Right lobe of liver (tissue), 6 donors: ENCODE measurements around the gene CIDEB. TPM values are rescaled to one million over a fixed set of nuclear protein-coding genes. Genes with fewer than 3 reads are reported as not detected.

Experiments used
- ATAC-seq, 4 donors: fragments of 200-7000 bp; cut with Tn5 transposase; one replicate each; pipeline ENCODE4 v1.9.1; 2020; ENCODE audit warnings: mild to moderate bottlenecking in 4 of 4, moderate library complexity in 4 of 4
- DNase-seq, 3 donors: peaks; one replicate each; pipeline ENCODE4 v3.0.0-alpha.2; 2020
- H3K27ac ChIP-seq, 3 donors: fragments of 200-600 bp; one replicate each; pipeline ENCODE4 v1.8.0; 2022
- H3K27me3 ChIP-seq, 2 donors: fragments of 200-600 bp; one replicate each; pipeline ENCODE4 v1.8.0; 2022
- H3K36me3 ChIP-seq, 4 donors: fragments of 200-600 bp; sonication (generic) in 1 of 4; one replicate each; pipeline versions ENCODE4 v1.5.1 to v1.8.0; 2017 to 2022; ENCODE audit warnings: control low read depth in 1 of 4
- H3K4me1 ChIP-seq, 4 donors: fragments of 200-600 bp; sonication (generic) in 1 of 4; one replicate each; pipeline versions ENCODE4 v1.5.1 to v1.8.0; 2017 to 2022; ENCODE audit warnings: control low read depth in 1 of 4
- H3K4me3 ChIP-seq, 3 donors: fragments of 200-600 bp; one replicate each; pipeline ENCODE4 v1.8.0; 2022
- H3K9me3 ChIP-seq, 4 donors: fragments of 200-600 bp; sonication (generic) in 1 of 4; one replicate each; pipeline versions ENCODE4 v1.5.1 to v1.8.0; 2017 to 2022; ENCODE audit warnings: control low read depth in 1 of 4
- CTCF ChIP-seq, 4 donors: fragments of 200-600 bp in 3 of 4; fragments of 450-650 bp in 1 of 4; IDR thresholded peaks; one replicate each; pipeline versions ENCODE4 v1.5.1 to v1.8.0; 2016 to 2022; ENCODE audit warnings: antibody characterized with exemption in 4 of 4, mild to moderate bottlenecking in 2 of 4
- POLR2A ChIP-seq: fragments of 450-650 bp; IDR thresholded peaks from one replicate; pipeline ENCODE4 v1.6.1; 2017; ENCODE audit warnings: antibody characterized with exemption, mild to moderate bottlenecking
- WGBS: methylation state at CpG from one replicate; pipeline ENCODE4 v1.1.6; 2018; ENCODE audit warnings: low coverage, low lambda C conversion rate; ENCODE audit not compliant: insufficient coverage; ENCODE audit errors: missing lambda C conversion rate; 5-methylcytosine and 5-hydroxymethylcytosine counted together
- intact Hi-C, 2 donors: fragments of 100-400 bp; cut with DNase I; formaldehyde crosslinking; loops; one replicate each; pipeline versions ENCODE4 v1.11.2 to v1.14.1; 2022
- total RNA-seq, 6 experiments: library from RNA; depleted of rRNA in 2 of 6; stranded (reverse); fragments of >200 nt in 2 of 6; fragmentation: NEBNext Ultra II Directional in 3 of 6; extraction: Animal tissue kit (Norgen Biotek cat#: 25700) in 3 of 6; gene quantifications; one replicate each; pipeline versions ENCODE4 v1.1.0 to v1.2.4, GENCODE V29; 2016 to 2023
- donor health status: DM: no; HTN: yes; CAD: no.
- donor health status: DM: no; HTN: no; CAD: no.
- donor health status: DM: no; HTN: no; CAD: no.
- donor health status: DM: no; HTN: yes; CAD: no.
- donor health status: DM: no; HTN: yes; CAD: no.

Gene CIDEB
- total RNA-seq, 6 experiments from 2014 or later, result 118 to 219 (median 196) TPM

- TF ChIP-seq POLR2A, result no peak
- no peak for TF ChIP-seq CTCF (IDR thresholded peaks at IDR 0.05)
- intact Hi-C loops, result no loop called here
- H3K4me3 ChIP-seq, result no peak overlapping the region
- no peaks in the 10 kb centered on the region for H3K27me3 ChIP-seq
- peaks cover 0 to 12% (median 8%) of the 10 kb centered on the region in 4 donors for H3K36me3 ChIP-seq
- H3K4me1 ChIP-seq, result peaks cover 0 to 3% (median 0%) of the 10 kb centered on the region in 4 donors
- H3K27ac ChIP-seq, result no peak overlapping the region
- H3K9me3 ChIP-seq, result no peaks in the 10 kb centered on the region
- ATAC-seq (no peak), DNase-seq (no peak)
- 67% methylated on average over 3 of the region's 4 CpGs for WGBS
Observed at GRCh38 chr14:24285351-24285750, 22.4 kb downstream of the CIDEB start.

GRCh38 chr14:24284501-24285035 is 23.2 kb downstream of the CIDEB start:
- intact Hi-C loops, result no loop called here
- whole genome bisulfite sequencing, result 92% methylated on average over 2 of the region's 11 CpGs
- H3K27me3 ChIP-seq, result no peaks in the 10 kb centered on the region
- ATAC-seq (no peak), DNase-seq (no peak)
- H3K36me3 ChIP-seq, result peaks cover 0 to 5% (median 2%) of the 10 kb centered on the region in 4 donors
- H3K4me1 ChIP-seq, result no peaks in the 10 kb centered on the region
- TF ChIP-seq POLR2A (no peak), CTCF (IDR thresholded peaks at IDR 0.05) (no peak)
- no peak overlapping the region for H3K4me3 ChIP-seq
- H3K9me3 ChIP-seq, result no peaks in the 10 kb centered on the region
- H3K27ac ChIP-seq, result no peak overlapping the region

- H3K4me1 ChIP-seq, result no peaks in the 10 kb centered on the region
- no peaks in the 10 kb centered on the region for H3K36me3 ChIP-seq
- H3K27ac ChIP-seq, result no peak overlapping the region
- intact Hi-C loops, result no loop called here
- WGBS, result 88% methylated on average over 1 of the region's 5 CpGs
- DNase-seq, result no peak
- no peak for ATAC-seq
- H3K4me3 ChIP-seq, result no peak overlapping the region
- no peaks in the 10 kb centered on the region for H3K9me3 ChIP-seq
- no peaks in the 10 kb centered on the region for H3K27me3 ChIP-seq
- TF ChIP-seq POLR2A (no peak), CTCF (IDR thresholded peaks at IDR 0.05) (no peak)
Observed at GRCh38 chr14:24283796-24284460, 23.8 kb downstream of the CIDEB start.

- Histone ChIP-seq H3K4me3 (no peak overlapping the region), H3K36me3 (no peaks in the 10 kb centered on the region), H3K9me3 (no peaks in the 10 kb centered on the region), H3K4me1 (no peaks in the 10 kb centered on the region), H3K27ac (no peak overlapping the region), H3K27me3 (no peaks in the 10 kb centered on the region)
- WGBS, result no CpG with 5 or more reads among the region's 3 CpGs
- no peak for TF ChIP-seq POLR2A
- no peak for TF ChIP-seq CTCF (IDR thresholded peaks at IDR 0.05)
- DNase-seq, result no peak
- intact Hi-C loops, result no loop called here
- ATAC-seq, result no peak
Observed at GRCh38 chr14:24282736-24283135, 25.0 kb downstream of the CIDEB start.
